GM12865 (cell line): ENCODE data around the gene DNAJC5.

ENCODE experiments used
- DNase-seq: peaks from one replicate; pipeline ENCODE4 v3.0.0; 2010; ENCODE audit warnings: low read depth
- H3K4me3 ChIP-seq: 2 replicates; pipeline ENCODE4 v1.5.1; 2011; ENCODE audit warnings: mild to moderate bottlenecking, low read depth, low read length, control low read depth
- TF ChIP-seq, protein P1 (sequence below): IDR thresholded peaks from 2 replicates; pipeline ENCODE4 v1.5.1; 2011; ENCODE audit warnings: low read length, control low read depth, low read depth, inconsistent platforms; ENCODE audit not compliant: insufficient read depth; ENCODE audit errors: missing control alignments

Gene DNAJC5

DNA sequence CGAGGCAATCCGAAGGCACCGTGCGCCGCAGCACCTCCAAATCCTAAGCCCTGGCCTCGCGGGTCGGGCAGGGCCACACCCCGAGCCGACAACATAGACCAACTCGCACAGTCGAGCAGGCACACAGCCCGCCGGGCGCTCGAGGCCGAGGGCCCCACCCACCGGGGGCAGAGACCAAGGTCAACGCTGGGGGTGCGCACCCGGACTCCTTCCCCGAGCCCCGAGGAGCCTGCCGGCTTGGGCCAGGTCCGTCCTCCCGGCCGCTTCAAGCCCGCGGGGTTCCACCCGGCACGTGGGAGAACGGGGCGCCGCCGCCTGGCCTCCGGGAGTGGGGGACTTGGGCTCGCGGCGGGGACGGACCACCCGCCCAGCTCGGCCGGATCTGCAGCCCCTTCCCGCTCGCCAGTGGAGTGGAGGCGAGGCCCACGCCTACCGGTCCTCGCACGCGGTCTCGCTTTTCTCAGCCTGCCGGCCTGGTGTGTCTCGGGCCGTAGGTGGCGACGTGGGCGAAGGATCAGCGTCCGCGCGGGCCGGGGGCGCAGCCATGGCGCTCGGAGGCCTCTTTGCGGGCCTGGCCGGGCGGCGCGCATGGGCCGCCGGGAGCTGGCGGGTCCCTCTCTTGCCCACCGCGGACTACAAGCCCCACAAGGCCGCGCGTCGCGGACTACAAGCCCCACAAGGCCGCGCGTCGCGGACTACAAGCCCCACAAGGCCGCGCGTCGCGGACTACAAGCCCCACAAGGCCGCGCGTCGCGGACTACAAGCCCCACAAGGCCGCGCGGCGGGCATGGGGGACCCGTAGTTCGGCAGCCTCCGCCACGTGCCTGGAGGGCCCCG, 61.1 kb downstream of the DNAJC5 start, which contains the start of gene UCKL1:
Gene UCKL1, minus strand, starts transcription at position 590 of the 837 bp plus-strand sequence. Its CDS starts 44 bp downstream, at position 546.
- DNase-seq = peak; percentile 95
- TF ChIP-seq, protein P1, sequence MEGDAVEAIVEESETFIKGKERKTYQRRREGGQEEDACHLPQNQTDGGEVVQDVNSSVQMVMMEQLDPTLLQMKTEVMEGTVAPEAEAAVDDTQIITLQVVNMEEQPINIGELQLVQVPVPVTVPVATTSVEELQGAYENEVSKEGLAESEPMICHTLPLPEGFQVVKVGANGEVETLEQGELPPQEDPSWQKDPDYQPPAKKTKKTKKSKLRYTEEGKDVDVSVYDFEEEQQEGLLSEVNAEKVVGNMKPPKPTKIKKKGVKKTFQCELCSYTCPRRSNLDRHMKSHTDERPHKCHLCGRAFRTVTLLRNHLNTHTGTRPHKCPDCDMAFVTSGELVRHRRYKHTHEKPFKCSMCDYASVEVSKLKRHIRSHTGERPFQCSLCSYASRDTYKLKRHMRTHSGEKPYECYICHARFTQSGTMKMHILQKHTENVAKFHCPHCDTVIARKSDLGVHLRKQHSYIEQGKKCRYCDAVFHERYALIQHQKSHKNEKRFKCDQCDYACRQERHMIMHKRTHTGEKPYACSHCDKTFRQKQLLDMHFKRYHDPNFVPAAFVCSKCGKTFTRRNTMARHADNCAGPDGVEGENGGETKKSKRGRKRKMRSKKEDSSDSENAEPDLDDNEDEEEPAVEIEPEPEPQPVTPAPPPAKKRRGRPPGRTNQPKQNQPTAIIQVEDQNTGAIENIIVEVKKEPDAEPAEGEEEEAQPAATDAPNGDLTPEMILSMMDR = no peak

DNA sequence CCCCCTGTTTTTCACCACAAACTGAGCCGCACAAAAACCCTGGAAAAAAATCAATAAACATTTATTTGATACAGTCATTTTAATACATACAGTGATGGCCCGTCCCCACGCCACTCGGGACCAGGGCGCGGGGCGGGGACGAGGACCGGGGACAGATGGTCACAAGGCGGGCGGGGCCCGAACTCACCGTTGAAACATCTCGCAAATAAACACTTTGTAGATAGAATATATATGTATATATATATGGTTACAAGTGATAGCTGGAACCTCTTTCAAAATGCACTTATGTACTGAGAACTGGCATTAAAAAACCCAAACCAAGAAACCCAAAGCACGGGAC, 61.7 kb downstream of the DNAJC5 start:
- DNase-seq = no peak
- peak overlapping the region; percentile 62 for H3K4me3 ChIP-seq
- TF ChIP-seq, protein P1 = no peak

More for the DNA sequence above, 61.1 kb downstream of the DNAJC5 start, which contains the start of gene UCKL1:
- H3K4me3 ChIP-seq = peak within 1 kb of the TSS; percentile 78

DNA sequence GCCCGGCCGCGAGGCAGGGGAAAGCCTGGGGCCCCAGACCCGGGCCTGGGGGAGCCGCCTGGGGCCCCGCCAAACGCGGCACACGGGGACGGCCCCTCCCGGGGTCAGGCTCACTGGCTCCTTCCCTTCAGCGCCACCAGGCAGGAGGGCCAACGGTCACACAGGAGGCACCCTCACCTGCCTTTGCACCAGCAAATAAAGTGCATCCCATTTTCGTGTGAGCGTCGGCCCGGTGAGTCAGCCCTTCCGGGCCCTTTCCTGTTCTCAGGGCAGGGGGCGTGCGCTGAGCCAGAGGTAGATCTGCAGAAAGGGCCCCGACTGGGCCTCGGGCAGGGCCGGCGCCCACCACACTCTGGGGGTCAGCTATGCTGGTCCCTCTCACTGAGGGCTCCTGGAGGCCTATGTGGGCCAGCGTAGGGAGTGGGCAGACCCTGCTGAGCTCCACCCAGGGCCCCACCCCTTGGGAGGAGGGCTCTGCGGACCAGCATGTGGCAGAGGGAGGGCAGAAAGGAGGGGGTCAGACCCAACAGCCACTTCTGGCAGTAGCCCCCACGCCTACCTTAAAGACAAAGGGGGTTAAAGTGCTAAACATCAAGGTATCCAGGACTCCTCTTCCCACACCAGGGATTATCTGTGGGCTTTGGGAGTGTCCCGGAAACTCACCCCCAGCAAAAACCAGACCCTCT, 62.2 kb downstream of the DNAJC5 start:
- peak overlapping the region; percentile 62 for H3K4me3 ChIP-seq
- TF ChIP-seq, protein P1 = no peak
- peak; percentile 71 for DNase-seq

DNA sequence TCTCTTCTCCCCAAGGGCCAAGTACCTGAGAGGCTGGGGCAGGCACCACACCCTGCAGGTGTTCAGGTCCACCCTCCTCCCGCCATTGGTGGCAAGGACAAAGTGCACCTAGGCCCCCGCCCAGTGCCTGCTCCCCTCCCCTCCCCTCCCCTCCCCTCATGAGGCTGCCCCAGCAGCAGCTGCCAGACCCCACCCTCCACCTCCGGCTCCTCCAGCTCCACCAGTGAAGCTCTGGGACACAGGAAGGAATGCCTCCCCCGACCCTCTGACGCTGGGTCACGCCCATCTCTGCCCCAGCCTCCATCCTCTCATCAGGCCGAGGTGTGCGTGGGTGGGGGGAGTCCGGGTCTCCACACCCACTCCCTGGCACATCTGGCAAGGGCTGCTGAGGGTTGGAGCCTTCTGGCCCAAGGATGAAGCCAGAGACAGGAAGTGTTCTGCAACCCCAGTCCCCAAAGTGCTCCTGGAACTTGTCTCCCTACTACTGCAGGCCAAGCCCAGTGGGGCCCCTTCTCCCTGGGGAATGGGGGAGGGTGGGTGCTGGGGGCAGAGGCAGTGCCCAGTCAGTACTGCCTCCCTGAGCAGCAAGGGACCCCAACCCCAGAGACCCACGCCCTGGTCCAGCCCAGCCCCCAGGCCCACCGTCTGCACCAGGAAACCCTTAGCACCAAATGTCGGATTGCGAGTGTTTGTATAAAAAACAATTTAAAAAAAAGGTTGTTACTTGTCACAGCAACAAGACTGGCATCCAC, 62.9 kb downstream of the DNAJC5 start:
- no peak overlapping the region for H3K4me3 ChIP-seq
- TF ChIP-seq, protein P1 = no peak
- peak; percentile 39 for DNase-seq

GRCh38 chr20:63958471-63958870, 63.5 kb downstream of the DNAJC5 start:
- DNase-seq = no peak
- TF ChIP-seq, protein P1 = no peak
- no peak overlapping the region for H3K4me3 ChIP-seq

GRCh38 chr20:63958964-63959698, 64.2 kb downstream of the DNAJC5 start:
- TF ChIP-seq, protein P1 = no peak
- no peak for DNase-seq
- H3K4me3 ChIP-seq = no peak overlapping the region
